K562 (cell line): ENCODE data around the gene ZNF48. TPM values are rescaled to one million over a fixed set of nuclear protein-coding genes. Genes with fewer than 3 reads are reported as not detected.

Source experiments
- GTF3C2 ChIP-seq: IDR thresholded peaks from 3 replicates; pipeline ENCODE4 v1.6.1; 2011; ENCODE audit warnings: borderline replicate concordance, mild to moderate bottlenecking, moderate library complexity; ENCODE audit not compliant: insufficient read length; ENCODE audit errors: extremely low read depth
- HDAC8 ChIP-seq: fragments of 450-650 bp; IDR thresholded peaks from 2 replicates; pipeline ENCODE4 v1.6.1; 2016; ENCODE audit warnings: mild to moderate bottlenecking, missing genetic modification characterization, moderate library complexity, missing compliant biosample characterization
- KDM4B ChIP-seq, 2 experiments: fragments of 450-650 bp in 1 of 2; sonication (generic) in 1 of 2; IDR thresholded peaks; 2 replicates each; pipeline ENCODE4 v1.6.1; 2016 to 2017; ENCODE audit warnings: borderline replicate concordance in 2 of 2, antibody characterized with exemption in 1 of 2, low read depth in 1 of 2, mild to moderate bottlenecking in 1 of 2
- L3MBTL2 ChIP-seq: fragments of 450-650 bp; IDR thresholded peaks from 2 replicates; pipeline ENCODE4 v1.6.1; 2016; ENCODE audit warnings: mild to moderate bottlenecking, moderate library complexity
- MCM3 ChIP-seq: fragments of 450-650 bp; IDR thresholded peaks from 2 replicates; pipeline ENCODE4 v1.6.1; 2016
- MTA3 ChIP-seq: fragments of 450-650 bp; formaldehyde crosslinking; IDR thresholded peaks from 2 replicates; pipeline ENCODE4 v1.6.1; 2017; ENCODE audit warnings: mild to moderate bottlenecking, borderline replicate concordance
- NCOA6 ChIP-seq: fragments of 450-650 bp; IDR thresholded peaks from 2 replicates; pipeline ENCODE4 v1.6.1; 2017; ENCODE audit warnings: mild to moderate bottlenecking
- NR2C1 ChIP-seq, 2 experiments: fragments of 450-650 bp; IDR thresholded peaks; 2 replicates each; pipeline ENCODE4 v1.6.1; 2017; ENCODE audit warnings: mild to moderate bottlenecking in 2 of 2, antibody characterized with exemption in 1 of 2, inconsistent platforms in 1 of 2, missing compliant biosample characterization in 1 of 2, missing genetic modification characterization in 1 of 2
- PREB ChIP-seq: sonication (generic); formaldehyde crosslinking; IDR thresholded peaks from 2 replicates; pipeline ENCODE4 v1.8.1; 2023; ENCODE audit warnings: mild to moderate bottlenecking, missing genetic modification reagents
- PYGO2 ChIP-seq: fragments of 450-650 bp; IDR thresholded peaks from 2 replicates; pipeline ENCODE4 v1.6.1; 2016; ENCODE audit warnings: mild to moderate bottlenecking, missing genetic modification characterization, moderate library complexity, missing compliant biosample characterization
- TAL1 ChIP-seq: fragments of 450-650 bp; IDR thresholded peaks from 2 replicates; pipeline ENCODE4 v1.6.1; 2016; ENCODE audit warnings: mild to moderate bottlenecking
- TCF7 ChIP-seq: sonication (generic); IDR thresholded peaks from 2 replicates; pipeline ENCODE4 v1.6.1; 2016; ENCODE audit warnings: antibody characterized with exemption, borderline replicate concordance
- ZBTB34 ChIP-seq: fragments of 250-450 bp; sonication (Bioruptor Pico); IDR thresholded peaks from 2 replicates; pipeline ENCODE4 v1.8.0; 2021; ENCODE audit warnings: mild to moderate bottlenecking, moderate library complexity
- ZNF124 ChIP-seq: sonication (generic); formaldehyde crosslinking; IDR thresholded peaks from 2 replicates; pipeline ENCODE4 v1.8.1; 2022; ENCODE audit warnings: missing genetic modification reagents
- ZNF507 ChIP-seq: conservative IDR thresholded peaks from 2 replicates; pipeline ENCODE4 v1.6.1; 2017; ENCODE audit warnings: missing genetic modification characterization, missing compliant biosample characterization
- ZNF561 ChIP-seq: fragments of 450-650 bp; formaldehyde crosslinking; conservative IDR thresholded peaks from 2 replicates; pipeline ENCODE4 v1.4.0; 2020; ENCODE audit warnings: mild to moderate bottlenecking, moderate library complexity
- ZNF766 ChIP-seq: fragments of 200-800 bp; sonication (Bioruptor generic); conservative IDR thresholded peaks from 2 replicates; pipeline ENCODE4 v1.6.1; 2016; ENCODE audit warnings: missing genetic modification characterization, missing compliant biosample characterization
- ZNF785 ChIP-seq: fragments of 250-450 bp; sonication (Bioruptor Pico); IDR thresholded peaks from 2 replicates; pipeline ENCODE4 v1.4.0; 2020; ENCODE audit warnings: mild to moderate bottlenecking
- polyA plus RNA-seq, 8 experiments: library from polyadenylated mRNA; depleted of rRNA in 4 of 8; stranded (reverse) in 5 of 8; unstranded in 3 of 8; fragments of >200 nt; fragmentation: Nextera tagmentation in 2 of 8; fragmentation: Illumina TruSeq in 1 of 8; extraction: Ambion mirVana in 2 of 8; extraction: Trizol in 1 of 8; gene quantifications; 2 replicates each; pipeline versions ENCODE4 v1.2.1 to v1.2.3, GENCODE V29; 2011 to 2014; ENCODE audit warnings: inconsistent platforms in 1 of 8, missing spikeins in 1 of 8
- total RNA-seq, 7 experiments: library from RNA; depleted of rRNA in 6 of 7; stranded (reverse); fragments of >200 nt in 6 of 7; fragmentation: Illumina TruSeq in 2 of 7; extraction: Trizol in 2 of 7; gene quantifications; 2 replicates each; pipeline versions ENCODE4 v1.2.1 to v1.2.3, GENCODE V29; 2011 to 2021; ENCODE audit warnings: low replicate concordance in 1 of 7

ZNF48 gene
- total and polyA plus RNA-seq, 9 of the 15 experiments (the other 6 are each of a cell fraction or from before 2014, with no cell fraction given): 0.38 to 11.6 (median 4.7) TPM

GRCh38 chr16:30429678-30430427 is 34.6 kb downstream of the ZNF48 start, which contains the start of gene DCTPP1 (continued):
- no peak for TF ChIP-seq MTA3
- no peak for TF ChIP-seq PYGO2 (tag)
- TF ChIP-seq ZNF507: no peak
- TF ChIP-seq ZNF766: peak; percentile 47; the same call in 1 of the 2 replicates
- TF ChIP-seq ZNF124 (CRISPR knock-in tag): no peak
- no peak for TF ChIP-seq HDAC8 (tag)
- no peak for TF ChIP-seq ZBTB34 (CRISPR knock-in tag)
- TF ChIP-seq PREB (CRISPR knock-in tag): no peak
- TF ChIP-seq L3MBTL2: no peak
- no peak; a peak in 1 of 4 replicates for TF ChIP-seq KDM4B (IDR thresholded peaks at IDR 0.05; ENCODE audit: borderline replicate concordance in 2 of 2, low read depth in 1 of 2)
- no peak for TF ChIP-seq NCOA6
- no peak for TF ChIP-seq TCF7
- no peak for TF ChIP-seq GTF3C2
- no peak for TF ChIP-seq MCM3
- no peak for TF ChIP-seq ZNF561 (CRISPR knock-in tag)
- TF ChIP-seq NR2C1 (IDR thresholded peaks at IDR 0.05): peak; percentile 45; the same call in 1 of the 2 replicates
- TF ChIP-seq NR2C1 (tag; IDR thresholded peaks at IDR 0.05): no peak
- TF ChIP-seq ZNF785: no peak
- TF ChIP-seq TAL1: no peak
